HG02885 (cell line): Measurements from ENCODE around the gene ZCWPW1.
A peak's percentile ranks its signal among the peaks of the same experiment; 100 is the strongest.
"Not testable (repeated sequence)": the region's sequence is repeated elsewhere in the genome, so short reads cannot be mapped to it uniquely, and the experiment has no call there.

ENCODE experiments used
- ATAC-seq: cut with Tn5 transposase; IDR thresholded peaks from one replicate; pipeline ENCODE4 v1.9.1; 2021; ENCODE audit warnings: mild to moderate bottlenecking; ENCODE audit not compliant: unreplicated experiment, poor library complexity

Gene ZCWPW1

GRCh38 chr7:100456562-100456961, 28.1 kb upstream of the ZCWPW1 start:
- no peak for ATAC-seq

DNA sequence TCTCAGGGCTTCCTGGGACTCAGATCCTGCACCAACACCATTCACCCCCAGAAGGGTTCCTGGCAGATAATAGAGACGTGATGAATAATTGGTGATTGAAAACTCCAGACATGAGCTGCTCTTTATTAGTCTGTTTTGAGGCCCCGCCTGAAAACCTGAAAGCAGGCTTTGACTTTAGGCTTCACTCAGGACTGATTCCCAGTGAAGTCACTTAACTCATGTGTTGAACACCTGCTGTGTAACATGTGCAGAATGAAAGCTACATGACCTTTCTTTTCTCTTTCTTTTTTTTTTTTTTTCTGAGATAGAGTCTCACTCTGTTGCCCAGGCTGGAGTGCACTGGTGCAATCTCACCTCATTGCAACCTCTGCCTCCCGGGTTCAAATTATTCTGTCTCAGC, 26.7 kb upstream of the ZCWPW1 start:
- no peak for ATAC-seq

- not testable (repeated sequence) for ATAC-seq
Measured at GRCh38 chr7:100453854-100454253, 25.4 kb upstream of the ZCWPW1 start.

DNA sequence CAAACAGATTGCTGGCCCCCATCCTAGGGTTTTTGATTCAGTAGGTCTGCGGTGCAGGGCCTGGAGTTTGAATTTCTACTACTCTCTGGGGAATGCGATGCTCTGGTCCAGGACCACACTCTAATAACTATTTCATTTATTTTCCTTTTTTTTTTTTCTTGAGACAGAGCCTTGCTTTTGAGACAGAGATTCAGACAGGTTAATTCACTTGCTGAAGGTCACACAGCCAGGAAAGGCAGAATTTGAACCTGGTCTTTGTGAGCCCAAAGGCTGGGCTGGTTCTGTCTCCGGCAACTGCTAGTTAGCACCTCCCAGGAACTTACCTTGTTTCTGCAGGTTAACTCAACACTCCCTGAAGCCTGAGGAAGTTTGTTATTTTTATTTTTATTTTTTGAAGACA, 24.0 kb upstream of the ZCWPW1 start:
- no peak for ATAC-seq

- no peak for ATAC-seq
Measured at GRCh38 chr7:100449190-100449795, 20.8 kb upstream of the ZCWPW1 start.

DNA sequence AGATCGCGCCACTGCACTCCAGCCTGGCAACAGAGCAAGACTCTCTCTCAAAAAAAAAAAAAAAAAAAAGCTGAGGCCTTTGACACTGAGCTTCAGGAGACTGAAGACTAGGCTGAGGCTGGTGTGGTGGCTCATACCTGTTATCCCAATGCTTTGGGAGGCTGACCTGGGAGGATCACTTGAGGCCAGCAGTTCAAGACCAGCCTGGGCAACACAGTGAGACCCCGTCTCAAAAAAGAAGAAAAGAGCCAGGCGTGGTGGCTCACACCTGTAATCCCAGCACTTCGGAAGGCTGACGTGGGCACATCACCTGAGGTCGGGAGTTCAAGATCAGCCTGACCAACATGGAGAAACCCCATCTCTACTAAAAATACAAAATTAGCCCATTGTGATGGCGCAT, 18.9 kb upstream of the ZCWPW1 start:
- ATAC-seq = not testable (repeated sequence)

GRCh38 chr7:100446040-100446439, 17.5 kb upstream of the ZCWPW1 start:
- no peak for ATAC-seq

- no peak for ATAC-seq
Measured at GRCh38 chr7:100444311-100445278, 16.1 kb upstream of the ZCWPW1 start.

DNA sequence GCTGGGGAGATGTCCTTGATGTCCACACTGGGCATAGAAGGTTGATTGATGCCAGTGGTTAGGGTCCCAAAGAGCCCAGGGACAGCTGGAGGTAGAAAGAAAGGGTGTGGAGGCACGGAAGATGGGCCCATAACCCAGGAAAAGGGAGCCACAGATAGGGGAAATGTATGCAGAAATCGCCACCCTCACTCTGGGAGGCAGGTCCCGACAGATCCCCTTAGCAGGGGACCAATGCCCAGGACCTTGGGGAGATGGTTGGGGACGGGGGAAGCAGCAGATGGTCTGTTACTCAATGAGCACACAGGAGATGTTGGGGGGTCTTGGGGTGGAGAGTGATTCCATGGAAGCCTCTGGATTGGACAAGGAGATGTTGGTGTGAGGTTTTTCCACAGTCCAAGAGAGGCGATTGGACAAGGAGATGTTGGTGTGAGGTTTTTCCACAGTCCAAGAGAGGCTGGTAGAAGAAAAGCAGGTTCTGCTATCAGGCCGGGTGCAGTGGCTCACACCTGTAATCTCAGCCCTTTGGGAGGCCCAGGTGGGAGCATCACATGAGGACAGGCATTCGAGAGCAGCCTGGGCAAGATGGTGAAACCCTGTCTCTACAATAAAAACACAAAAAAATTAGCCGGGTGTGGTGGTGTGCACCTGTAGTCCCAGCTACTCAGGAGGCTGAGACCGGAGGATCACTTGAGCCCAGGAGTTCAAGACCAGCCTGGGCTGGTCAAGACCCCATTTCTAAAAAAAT, 14.8 kb upstream of the ZCWPW1 start:
- ATAC-seq = no peak

DNA sequence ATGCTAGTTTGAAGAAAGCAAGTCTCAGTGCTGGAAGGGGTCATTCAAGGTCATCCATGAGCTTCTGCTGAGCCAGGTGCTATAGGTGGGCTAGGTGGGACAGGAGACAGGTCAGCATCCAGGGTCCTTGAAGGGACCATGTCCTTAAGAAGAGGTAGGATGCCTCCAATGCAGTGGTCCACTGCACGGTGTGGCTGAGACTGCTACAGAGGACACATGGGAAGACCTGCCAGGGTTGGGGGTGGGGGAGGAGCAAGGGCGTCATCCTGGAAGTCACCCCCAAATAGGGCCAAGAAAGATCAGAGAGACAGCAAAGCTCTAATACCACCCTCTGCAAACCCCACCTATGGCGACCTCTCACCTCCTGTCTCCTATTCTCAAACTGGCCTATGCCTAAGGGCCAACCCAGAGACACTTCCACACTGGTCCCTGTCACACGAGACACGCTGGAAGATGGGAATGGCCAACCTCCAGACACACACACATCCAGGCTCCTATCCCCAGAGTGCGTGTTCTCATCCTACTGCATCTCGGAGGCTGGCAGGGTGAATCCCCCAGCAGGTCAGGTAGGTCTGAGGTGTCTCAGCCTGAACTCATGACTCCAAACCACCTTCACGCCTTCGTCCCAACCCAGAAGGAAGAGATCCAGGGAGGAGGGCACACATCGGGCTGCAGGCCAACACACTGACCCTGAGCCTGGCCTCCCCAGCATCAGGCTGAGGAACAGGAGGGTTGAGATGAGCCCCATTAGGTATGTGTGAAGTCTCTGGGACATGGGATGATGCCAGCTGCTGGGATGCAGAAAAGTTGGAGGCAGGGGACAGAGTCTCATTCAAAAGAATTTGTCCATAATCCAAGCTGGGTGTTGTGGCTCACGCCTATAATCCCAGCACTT, 13.4 kb upstream of the ZCWPW1 start:
- ATAC-seq = no peak

DNA sequence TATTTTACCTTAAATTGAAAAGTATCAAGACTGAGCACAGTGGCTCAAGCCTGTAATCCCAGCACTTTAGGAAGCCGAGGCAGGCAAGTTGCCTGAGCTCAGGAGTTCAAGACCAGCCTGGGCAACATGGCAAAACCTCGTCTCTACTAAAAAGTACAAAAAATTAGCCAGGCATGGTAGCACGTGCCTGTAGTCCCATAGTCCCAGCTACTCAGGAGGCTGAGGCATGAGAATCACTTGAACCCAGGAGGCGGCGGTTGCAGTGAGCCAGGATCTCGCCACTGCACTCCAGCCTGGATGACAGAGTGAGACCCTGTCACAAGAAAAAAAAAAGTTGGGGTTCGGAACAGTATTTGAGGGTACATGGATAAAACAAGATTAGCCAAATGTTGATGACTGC, 10.7 kb upstream of the ZCWPW1 start:
- ATAC-seq = not testable (repeated sequence)

DNA sequence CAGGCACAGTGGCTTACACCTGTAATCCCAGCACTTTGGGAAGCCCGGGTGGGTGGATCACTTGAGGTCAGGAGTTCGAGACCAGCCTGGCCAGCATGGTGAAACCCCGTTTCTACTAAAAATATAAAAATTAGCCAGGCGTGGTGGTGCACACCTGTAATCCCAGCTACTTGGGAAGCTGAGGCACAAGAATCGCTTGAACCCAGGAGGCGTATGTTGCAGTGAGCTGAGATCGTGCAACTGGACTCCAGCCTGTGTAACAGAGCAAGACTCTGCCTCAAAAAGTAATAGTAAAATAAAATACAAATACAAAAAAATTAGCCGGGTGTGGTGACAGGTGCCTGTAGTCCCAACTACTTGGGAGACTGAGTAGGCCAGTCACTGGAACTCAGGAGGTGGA, 10.2 kb upstream of the ZCWPW1 start:
- not testable (repeated sequence) for ATAC-seq

DNA sequence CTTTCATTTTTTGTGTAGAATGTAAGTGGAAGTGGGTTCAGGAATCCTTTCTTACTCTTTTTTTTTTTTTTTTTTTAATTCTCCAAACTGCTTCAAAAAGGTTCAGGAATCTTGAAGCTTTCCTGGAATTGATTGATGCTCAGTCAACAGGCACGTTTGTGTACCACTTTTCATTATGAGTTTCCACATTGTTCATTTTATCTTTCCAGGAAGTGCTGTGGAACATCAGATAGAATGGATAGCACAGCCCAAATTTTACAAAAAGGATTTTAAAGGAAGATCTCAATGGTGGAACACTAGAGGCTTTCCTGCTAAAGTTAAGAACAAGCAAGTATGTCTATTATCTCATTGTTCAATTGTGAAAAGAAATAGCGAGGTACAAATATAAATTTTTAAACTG, 9.7 kb upstream of the ZCWPW1 start:
- ATAC-seq = no peak

- ATAC-seq = no peak
Measured at GRCh38 chr7:100437150-100438100, 8.9 kb upstream of the ZCWPW1 start.

- peak; percentile 29 for ATAC-seq
Measured at GRCh38 chr7:100435401-100436304, 7.2 kb upstream of the ZCWPW1 start.

GRCh38 chr7:100434297-100435144, 6.0 kb upstream of the ZCWPW1 start:
- no peak for ATAC-seq
